K562 (cell line): ENCODE data around the gene MS4A7. TPM values are rescaled to one million over a fixed set of nuclear protein-coding genes. Genes with fewer than 3 reads are reported as not detected.
A peak's percentile ranks its signal among the peaks of the same experiment; 100 is the strongest.

Source experiments
- ATAC-seq: fragments of 200-7000 bp; cut with Tn5 transposase; 3 replicates; pipeline ENCODE4 v1.9.1; 2020; ENCODE audit warnings: moderate library complexity
- BruUV-seq: library from RNA; stranded (reverse); fragments of 400-500 nt; replicated peaks from 2 replicates; lab custom pipeline; 2021; lab: Mats Ljungman, UMichigan
- CTCF ChIA-PET: fragments of 300-600 bp; formaldehyde crosslinking; extraction: SDS; loops from one replicate; lab custom pipeline; 2021; ENCODE audit warnings: low intra/inter-chr PET ratio; lab: Yijun Ruan, JAX
- POLR2A ChIA-PET: fragments of 300-600, 350-650 bp; sonication (Branson Sonifier 250); formaldehyde crosslinking; extraction: SDS; loops from one replicate; lab custom pipeline; 2021; ENCODE audit warnings: antibody characterized with exemption, inconsistent platforms; lab: Yijun Ruan, JAX
- DNase-seq, 4 experiments: peaks; one replicate each; pipeline versions ENCODE4 v3.0.0 to v3.0.0-alpha.2; 2011 to 2018; ENCODE audit warnings: low spot score in 3 of 4, mixed read lengths in 3 of 4; ENCODE audit errors: extremely low read depth in 1 of 4
- FAIRE-seq: peaks from 2 replicates; lab custom pipeline; 2011; peaks lifted over from hg19 to GRCh38; lab: Jason Lieb, UNC
- H2AFZ ChIP-seq: 2 replicates; pipeline ENCODE4 v1.6.0; 2011; ENCODE audit warnings: low read depth, low read length, control low read depth, inconsistent platforms
- H3K27ac ChIP-seq: fragments of 200-600 bp; 3 replicates; pipeline ENCODE4 v1.8.0; 2011; ENCODE audit warnings: low read depth, mild to moderate bottlenecking, control low read depth, inconsistent platforms, low read length, moderate library complexity, mixed read lengths; ENCODE audit errors: extremely low read depth
- H3K27me3 ChIP-seq, 2 experiments: fragments of 300-600 bp in 1 of 2; 2 replicates in 1 of 2; 3 replicates in 1 of 2; pipeline versions ENCODE4 v1.6.0 to v1.8.0; 2011; ENCODE audit warnings: inconsistent platforms in 2 of 2, low read length in 2 of 2, mild to moderate bottlenecking in 1 of 2, mixed read lengths in 1 of 2, moderate library complexity in 1 of 2; ENCODE audit not compliant: control insufficient read depth in 2 of 2, insufficient read depth in 2 of 2
- H3K36me3 ChIP-seq: fragments of 300-600 bp; 3 replicates; pipeline ENCODE4 v1.8.0; 2011; ENCODE audit warnings: mild to moderate bottlenecking, low read length, inconsistent platforms; ENCODE audit not compliant: control insufficient read depth, insufficient read depth
- H3K4me1 ChIP-seq, 2 experiments: fragments of 200-600 bp in 1 of 2; replicated peaks in 1 of 2; 2 replicates in 1 of 2; 3 replicates in 1 of 2; pipeline versions ENCODE4 v1.5.1 to v1.8.0; 2011; ENCODE audit warnings: inconsistent platforms in 2 of 2, low read length in 2 of 2, mild to moderate bottlenecking in 1 of 2, mixed read lengths in 1 of 2, moderate library complexity in 1 of 2; ENCODE audit not compliant: control insufficient read depth in 2 of 2, insufficient read depth in 2 of 2
- H3K4me2 ChIP-seq: 2 replicates; pipeline ENCODE4 v1.6.1; 2011; ENCODE audit warnings: low read length, control low read depth, inconsistent platforms, mixed read lengths; ENCODE audit not compliant: insufficient read depth
- H3K4me3 ChIP-seq: fragments of 200-600 bp; sonication (generic), shearing (Covaris generic); 2 replicates; pipeline ENCODE4 v1.5.1; 2016; ENCODE audit warnings: control low read depth, inconsistent platforms
- H3K79me2 ChIP-seq: fragments of 200-600 bp; 3 replicates; pipeline ENCODE4 v1.8.0; 2011; ENCODE audit warnings: low read length, inconsistent platforms; ENCODE audit not compliant: control insufficient read depth, insufficient read depth
- H3K9ac ChIP-seq, 2 experiments: 2 replicates each; pipeline versions ENCODE4 v1.6.0 to v1.6.1; 2011; ENCODE audit warnings: low read depth in 2 of 2, low read length in 2 of 2, control low read depth in 1 of 2, inconsistent platforms in 1 of 2, mild to moderate bottlenecking in 1 of 2, mixed read lengths in 1 of 2; ENCODE audit not compliant: insufficient read depth in 1 of 2
- H3K9me1 ChIP-seq: one replicate; pipeline ENCODE4 v1.6.0; 2011; ENCODE audit warnings: inconsistent platforms, mild to moderate bottlenecking, low read length, moderate library complexity; ENCODE audit not compliant: control insufficient read depth, insufficient read depth
- H3K9me3 ChIP-seq: replicated peaks from 2 replicates; pipeline ENCODE4 v1.5.1; 2011; ENCODE audit warnings: low read depth, low read length, inconsistent platforms; ENCODE audit not compliant: control insufficient read depth, insufficient read depth
- H4K20me1 ChIP-seq: replicated peaks from 2 replicates; pipeline ENCODE4 v1.6.1; 2011; ENCODE audit warnings: low read length, inconsistent platforms, mixed read lengths; ENCODE audit not compliant: control insufficient read depth, insufficient read depth
- ARHGAP35 ChIP-seq: fragments of 450-650 bp; IDR thresholded peaks from 2 replicates; pipeline ENCODE4 v1.6.1; 2018; ENCODE audit not compliant: partially characterized antibody
- RBM39 ChIP-seq: fragments of 200-400 bp; formaldehyde crosslinking; optimal IDR thresholded peaks from 2 replicates; pipeline ENCODE3; 2018; ENCODE audit warnings: low read depth, low read length
- TBP ChIP-seq: optimal IDR thresholded peaks from 2 replicates; pipeline ENCODE3; 2011; ENCODE audit warnings: low read depth, low read length, improper control_type of control experiment
- ZNF274 ChIP-seq: IDR thresholded peaks from 2 replicates; pipeline ENCODE4 v1.6.1; 2011; ENCODE audit warnings: low read depth, mild to moderate bottlenecking, low read length, moderate library complexity, borderline replicate concordance
- WGBS: fragments of 100-300 bp; shearing (Covaris generic); methylation state at CpG from one replicate; pipeline ENCODE4 v1.1.6; 2016; ENCODE audit warnings: low coverage, mixed read lengths; ENCODE audit not compliant: insufficient coverage; ENCODE audit errors: missing lambda C conversion rate; 5-methylcytosine and 5-hydroxymethylcytosine counted together
- in situ Hi-C: fragments of 300-500 bp; cut with MboI; formaldehyde crosslinking; loops from 4 replicates; pipeline ENCODE4 v1.15.0; 2018; ENCODE audit warnings: inconsistent platforms, mixed read lengths
- intact Hi-C: fragments of 100-400 bp; cut with micrococcal nuclease; formaldehyde crosslinking; loops from 2 replicates; pipeline ENCODE4 v1.14.2; 2022
- polyA plus RNA-seq, 8 experiments: library from polyadenylated mRNA; depleted of rRNA in 4 of 8; stranded (reverse) in 5 of 8; unstranded in 3 of 8; fragments of >200 nt; fragmentation: Nextera tagmentation in 2 of 8; fragmentation: Illumina TruSeq in 1 of 8; extraction: Ambion mirVana in 2 of 8; extraction: Trizol in 1 of 8; gene quantifications; 2 replicates each; pipeline versions ENCODE4 v1.2.1 to v1.2.3, GENCODE V29; 2011 to 2014; ENCODE audit warnings: inconsistent platforms in 1 of 8, missing spikeins in 1 of 8
- total RNA-seq, 7 experiments: library from RNA; depleted of rRNA in 6 of 7; stranded (reverse); fragments of >200 nt in 6 of 7; fragmentation: Illumina TruSeq in 2 of 7; extraction: Trizol in 2 of 7; gene quantifications; 2 replicates each; pipeline versions ENCODE4 v1.2.1 to v1.2.3, GENCODE V29; 2011 to 2021; ENCODE audit warnings: low replicate concordance in 1 of 7
- TF ChIP-seq, protein P1 (sequence below): sonication (generic); formaldehyde crosslinking; IDR thresholded peaks from 2 replicates; pipeline ENCODE4 v1.5.0; 2020; ENCODE audit warnings: missing genetic modification reagents
- TF ChIP-seq, protein P2 (sequence below), 2 experiments: fragments of 450-650 bp; formaldehyde crosslinking in 1 of 2; IDR thresholded peaks; 2 replicates each; pipeline versions ENCODE4 v1.4.0 to v1.6.1; 2014 to 2020; ENCODE audit warnings: mild to moderate bottlenecking in 2 of 2, borderline replicate concordance in 1 of 2, low read depth in 1 of 2

Gene MS4A7
- total and polyA plus RNA-seq, 9 of the 15 experiments (the other 6 are each of a cell fraction or from before 2014, with no cell fraction given), result not detected

DNA sequence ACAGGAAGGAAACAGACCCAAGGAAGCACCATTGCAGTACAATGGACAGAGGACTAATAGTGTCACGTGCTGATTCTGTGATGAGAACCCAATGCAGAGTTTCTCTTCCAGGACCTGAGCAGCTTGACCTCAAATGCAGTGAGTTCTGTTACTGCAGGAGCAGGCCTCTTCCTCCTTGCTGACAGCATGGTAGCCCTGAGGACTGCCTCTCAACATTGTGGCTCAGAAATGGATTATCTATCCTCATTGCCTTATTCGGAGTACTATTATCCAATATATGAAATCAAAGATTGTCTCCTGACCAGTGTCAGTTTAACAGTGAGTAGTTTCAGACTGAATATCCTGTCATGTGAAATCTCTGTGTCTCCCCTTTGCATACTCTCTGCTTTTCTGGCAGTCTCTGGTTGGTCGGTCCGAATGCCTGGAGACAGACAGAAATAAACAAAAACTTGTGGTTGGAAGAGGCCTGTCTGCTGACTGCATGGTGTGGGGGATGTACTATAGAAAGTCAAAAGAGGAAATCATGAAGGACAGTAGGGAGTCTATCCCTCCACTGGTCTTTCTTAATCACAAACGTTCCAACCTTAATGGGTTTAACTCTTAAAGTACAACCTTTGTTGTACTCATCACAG is 11.1 kb downstream of the MS4A7 start:
- FAIRE-seq, result no peak
- H2AFZ ChIP-seq, result no peak overlapping the region
- no peak for DNase-seq
- H3K4me1 ChIP-seq, result no peaks in the 10 kb centered on the region
- H4K20me1 ChIP-seq, result no peaks in the 10 kb centered on the region
- no peaks in the 10 kb centered on the region for H3K27me3 ChIP-seq
- H3K79me2 ChIP-seq, result no peaks in the 10 kb centered on the region
- H3K27ac ChIP-seq, result no peak overlapping the region
- H3K4me2 ChIP-seq, result no peak overlapping the region
- H3K9me1 ChIP-seq, result no peaks in the 10 kb centered on the region
- POLR2A ChIA-PET, result no interaction called here
- in situ Hi-C loops (no loop called here), intact Hi-C loops (no loop called here)
- no peak overlapping the region for H3K4me3 ChIP-seq
- WGBS, result 2% methylated on average over 5 of the region's 5 CpGs
- TF ChIP-seq ARHGAP35 (no peak), ZNF274 (no peak), RBM39 (no peak), TBP (no peak)
- TF ChIP-seq, protein P1, sequence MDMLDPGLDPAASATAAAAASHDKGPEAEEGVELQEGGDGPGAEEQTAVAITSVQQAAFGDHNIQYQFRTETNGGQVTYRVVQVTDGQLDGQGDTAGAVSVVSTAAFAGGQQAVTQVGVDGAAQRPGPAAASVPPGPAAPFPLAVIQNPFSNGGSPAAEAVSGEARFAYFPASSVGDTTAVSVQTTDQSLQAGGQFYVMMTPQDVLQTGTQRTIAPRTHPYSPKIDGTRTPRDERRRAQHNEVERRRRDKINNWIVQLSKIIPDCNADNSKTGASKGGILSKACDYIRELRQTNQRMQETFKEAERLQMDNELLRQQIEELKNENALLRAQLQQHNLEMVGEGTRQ (CRISPR knock-in tag), result 0 out of 2 replicates have a peak, but pooled peaks have one; percentile 14
- TF ChIP-seq, protein P2, sequence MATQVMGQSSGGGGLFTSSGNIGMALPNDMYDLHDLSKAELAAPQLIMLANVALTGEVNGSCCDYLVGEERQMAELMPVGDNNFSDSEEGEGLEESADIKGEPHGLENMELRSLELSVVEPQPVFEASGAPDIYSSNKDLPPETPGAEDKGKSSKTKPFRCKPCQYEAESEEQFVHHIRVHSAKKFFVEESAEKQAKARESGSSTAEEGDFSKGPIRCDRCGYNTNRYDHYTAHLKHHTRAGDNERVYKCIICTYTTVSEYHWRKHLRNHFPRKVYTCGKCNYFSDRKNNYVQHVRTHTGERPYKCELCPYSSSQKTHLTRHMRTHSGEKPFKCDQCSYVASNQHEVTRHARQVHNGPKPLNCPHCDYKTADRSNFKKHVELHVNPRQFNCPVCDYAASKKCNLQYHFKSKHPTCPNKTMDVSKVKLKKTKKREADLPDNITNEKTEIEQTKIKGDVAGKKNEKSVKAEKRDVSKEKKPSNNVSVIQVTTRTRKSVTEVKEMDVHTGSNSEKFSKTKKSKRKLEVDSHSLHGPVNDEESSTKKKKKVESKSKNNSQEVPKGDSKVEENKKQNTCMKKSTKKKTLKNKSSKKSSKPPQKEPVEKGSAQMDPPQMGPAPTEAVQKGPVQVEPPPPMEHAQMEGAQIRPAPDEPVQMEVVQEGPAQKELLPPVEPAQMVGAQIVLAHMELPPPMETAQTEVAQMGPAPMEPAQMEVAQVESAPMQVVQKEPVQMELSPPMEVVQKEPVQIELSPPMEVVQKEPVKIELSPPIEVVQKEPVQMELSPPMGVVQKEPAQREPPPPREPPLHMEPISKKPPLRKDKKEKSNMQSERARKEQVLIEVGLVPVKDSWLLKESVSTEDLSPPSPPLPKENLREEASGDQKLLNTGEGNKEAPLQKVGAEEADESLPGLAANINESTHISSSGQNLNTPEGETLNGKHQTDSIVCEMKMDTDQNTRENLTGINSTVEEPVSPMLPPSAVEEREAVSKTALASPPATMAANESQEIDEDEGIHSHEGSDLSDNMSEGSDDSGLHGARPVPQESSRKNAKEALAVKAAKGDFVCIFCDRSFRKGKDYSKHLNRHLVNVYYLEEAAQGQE (IDR thresholded peaks at IDR 0.05; ENCODE audit: borderline replicate concordance), result peak; percentile 17; the same call in 1 of the 2 replicates
- TF ChIP-seq, protein P2 (CRISPR knock-in tag; IDR thresholded peaks at IDR 0.05; ENCODE audit: low read depth), result no peak
- ATAC-seq, result no peak
- no peaks in the 10 kb centered on the region for H3K9me3 ChIP-seq
- no peak overlapping the region for H3K9ac ChIP-seq
- BruUV-seq, result no TSS peak
- no peaks in the 10 kb centered on the region for H3K36me3 ChIP-seq
- CTCF ChIA-PET, result no interaction called here
